Keratinocyte (primary cell): ENCODE measurements around the gene ZFYVE21.

Experiments
- CTCF ChIP-seq, 3 experiments: IDR thresholded peaks in 1 of 3; conservative IDR thresholded peaks in 1 of 3; optimal IDR thresholded peaks in 1 of 3; 2 replicates in 2 of 3; 3 replicates in 1 of 3; pipeline versions ENCODE3 to v1.5.1; 2011; ENCODE audit warnings: low read length in 3 of 3, mild to moderate bottlenecking in 3 of 3, moderate library complexity in 2 of 3, control low read depth in 1 of 3, inconsistent platforms in 1 of 3; ENCODE audit not compliant: insufficient read depth in 2 of 3; ENCODE audit errors: extremely low read depth in 1 of 3
- EZH2 ChIP-seq: IDR thresholded peaks from one replicate; pipeline ENCODE4 v1.6.1; 2012; ENCODE audit warnings: inconsistent platforms, mild to moderate bottlenecking, low read length, moderate library complexity

- TF ChIP-seq CTCF (optimal IDR thresholded peaks at IDR 0.05 in 1 of 3, IDR thresholded peaks at IDR 0.05 in 1 of 3, conservative IDR thresholded peaks at IDR 0.05 in 1 of 3; ENCODE audit: extremely low read depth in 1 of 3, insufficient read depth in 2 of 3, low read length in 3 of 3) (no peak), EZH2 (no peak)
Observed at GRCh38 chr14:103667671-103668070, 47.9 kb upstream of the ZFYVE21 start.
